ENCODE measurements around the gene ELOVL5.
"Not testable (repeated sequence)": the region's sequence is repeated elsewhere in the genome, so short reads cannot be mapped to it uniquely, and the experiment has no call there.

The ELOVL5 gene

GRCh38 chr6:53330137-53330536, 18.6 kb downstream of the ELOVL5 start:
- no peak for DNase-seq

DNA sequence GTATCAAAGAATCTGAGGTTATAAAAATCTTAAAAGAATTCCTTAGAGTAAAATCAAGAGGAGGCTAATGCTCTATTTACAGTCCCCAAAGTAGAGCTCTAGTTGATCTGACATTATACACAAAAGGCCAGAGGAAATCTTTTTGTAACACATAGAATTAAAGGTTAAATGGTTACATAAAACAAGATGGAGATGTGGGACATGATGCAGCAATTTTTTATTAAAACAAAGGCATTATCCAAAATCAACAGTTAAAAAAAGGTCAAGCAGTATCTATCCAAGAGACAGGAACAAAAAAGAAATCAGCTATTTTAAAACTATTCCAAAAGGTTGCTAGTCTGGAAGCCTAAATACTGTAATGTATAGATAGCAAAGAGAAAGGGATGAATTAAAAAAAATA, 20.4 kb downstream of the ELOVL5 start:
- DNase-seq: no peak

DNA sequence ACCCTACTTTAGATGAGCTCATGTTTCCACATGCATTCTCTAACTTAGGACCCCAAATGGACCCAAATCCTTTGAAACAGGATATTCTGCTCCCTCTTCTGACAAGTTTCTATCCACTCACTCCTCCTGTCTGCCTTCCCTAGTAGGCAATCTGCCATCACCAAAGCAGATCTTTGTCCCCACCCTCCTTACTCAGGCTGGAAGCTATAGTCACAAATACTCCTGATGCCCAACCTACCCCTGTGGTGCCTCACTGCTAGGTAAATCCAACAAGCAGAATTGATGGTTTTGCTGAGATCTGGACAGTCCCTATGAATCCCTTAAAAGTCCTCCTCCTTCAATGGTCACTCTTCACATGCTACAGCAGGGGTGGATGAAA, 21.7 kb downstream of the ELOVL5 start:
- no peak for DNase-seq

- peak in 1 of 56 donors; percentile 28 for DNase-seq
Observed at GRCh38 chr6:53326372-53327016, 22.3 kb downstream of the ELOVL5 start.

GRCh38 chr6:53325785-53326184, 23.0 kb downstream of the ELOVL5 start:
- no peak for DNase-seq

DNA sequence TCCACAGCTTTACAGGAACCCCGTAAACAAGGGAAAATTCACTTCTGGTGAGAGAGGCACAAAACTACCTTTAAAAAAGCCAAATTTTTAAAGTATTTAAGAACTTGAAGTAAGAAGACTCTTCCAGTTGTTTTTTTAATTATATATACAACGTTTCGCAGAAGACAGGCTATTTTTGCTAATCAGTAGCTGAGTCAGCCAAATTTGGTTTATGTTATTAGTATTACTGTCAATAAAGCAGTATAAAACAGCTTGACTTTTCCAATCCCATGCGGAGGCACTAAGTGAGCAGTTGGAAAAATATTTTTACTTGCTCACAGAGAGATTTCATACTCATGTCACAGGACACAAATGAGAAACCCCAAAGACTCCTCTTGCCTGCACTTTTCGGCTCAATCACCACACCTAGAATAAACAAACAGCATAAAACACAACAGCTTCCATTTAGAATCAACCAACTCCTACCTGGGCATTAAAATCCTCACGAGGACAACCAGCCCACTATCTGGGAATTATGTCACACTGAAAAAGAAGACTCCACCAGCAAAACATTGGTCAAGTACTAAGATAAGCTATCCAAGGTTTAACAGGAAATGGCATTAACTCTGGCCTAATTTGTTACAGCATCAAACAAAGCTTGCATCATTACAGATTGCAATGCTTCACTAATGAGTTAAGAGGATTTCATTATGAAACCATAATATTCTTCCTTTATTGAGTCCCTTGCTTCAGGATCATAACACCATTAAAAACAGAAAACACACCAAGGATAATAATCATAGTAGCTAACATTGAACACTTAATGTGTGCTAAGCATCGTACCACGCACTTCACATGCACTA, 26.3 kb downstream of the ELOVL5 start:
- no peak for DNase-seq

DNA sequence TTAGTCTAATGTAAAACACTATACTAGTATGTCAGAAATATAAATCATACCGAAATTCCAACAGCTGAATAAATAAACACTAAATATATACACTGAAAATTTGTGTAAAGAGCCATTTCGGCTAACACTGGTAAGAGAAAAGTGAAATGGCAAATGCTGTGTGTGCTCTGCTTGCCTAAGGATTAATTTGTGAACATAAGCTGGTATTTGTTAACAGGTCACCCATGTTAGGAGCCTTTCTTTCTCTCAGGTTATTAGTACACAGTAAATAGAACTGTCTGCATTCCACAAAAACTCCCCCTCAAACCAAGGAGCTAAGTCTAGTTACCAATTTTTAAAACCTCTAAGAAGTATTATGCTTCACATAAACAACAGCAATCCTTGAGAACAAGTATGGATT, 27.0 kb downstream of the ELOVL5 start:
- DNase-seq: no peak

GRCh38 chr6:53320964-53321363, 27.8 kb downstream of the ELOVL5 start:
- no peak for DNase-seq

DNA sequence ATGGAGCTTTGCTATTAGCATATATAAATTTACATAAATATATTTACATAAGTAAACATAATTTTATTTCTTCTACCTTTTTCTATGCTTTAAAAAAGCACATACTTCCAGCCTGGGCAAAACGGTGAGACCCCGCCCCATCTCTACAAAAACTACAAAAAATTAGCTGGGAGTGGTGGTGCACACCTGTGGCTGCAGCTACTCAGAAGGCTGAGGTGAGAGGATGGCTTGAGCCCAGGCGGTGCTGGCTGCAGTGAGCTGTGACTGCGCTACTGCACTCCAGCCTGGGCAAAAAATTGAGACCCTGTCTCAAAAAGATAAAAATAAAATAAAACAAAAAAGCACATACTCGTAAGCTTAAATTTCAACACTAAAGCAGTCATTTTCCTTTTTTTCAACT, 30.3 kb downstream of the ELOVL5 start:
- DNase-seq: no peak

GRCh38 chr6:53317861-53318260, 30.9 kb downstream of the ELOVL5 start:
- no peak for DNase-seq

- not testable (repeated sequence) for DNase-seq
Observed at GRCh38 chr6:53317299-53317698, 31.5 kb downstream of the ELOVL5 start.

- DNase-seq: no peak
Observed at GRCh38 chr6:53316142-53316541, 32.6 kb downstream of the ELOVL5 start.

DNA sequence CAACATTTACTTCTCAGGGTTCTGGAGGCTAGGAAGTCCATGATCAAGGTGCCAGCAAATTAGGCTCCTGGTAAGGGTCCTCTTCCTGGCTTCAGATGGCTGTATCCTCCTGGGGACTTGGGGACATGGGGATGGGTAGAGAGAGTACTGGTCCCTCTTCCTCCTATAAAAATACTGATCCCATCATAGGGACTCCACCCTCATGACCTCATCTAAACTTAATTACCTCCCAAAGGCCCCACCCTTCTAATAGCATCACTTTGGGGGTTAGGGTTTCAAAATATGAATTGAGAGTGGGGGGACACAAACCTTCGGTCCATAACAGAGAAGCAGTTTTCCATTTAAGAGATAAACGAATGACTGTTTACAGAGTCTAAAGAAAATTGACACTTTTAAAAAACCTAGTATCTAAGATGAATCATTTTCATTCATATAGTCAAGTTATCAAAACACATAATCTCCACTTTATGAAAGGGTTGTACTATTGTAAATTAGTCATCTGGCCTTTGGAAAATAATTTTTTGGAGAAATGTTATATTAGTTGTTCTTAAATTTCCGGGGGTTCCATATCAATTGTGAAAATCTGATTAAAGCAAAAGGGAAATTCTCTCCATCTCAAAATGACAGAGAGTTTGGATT, 33.5 kb downstream of the ELOVL5 start:
- no peak for DNase-seq

DNA sequence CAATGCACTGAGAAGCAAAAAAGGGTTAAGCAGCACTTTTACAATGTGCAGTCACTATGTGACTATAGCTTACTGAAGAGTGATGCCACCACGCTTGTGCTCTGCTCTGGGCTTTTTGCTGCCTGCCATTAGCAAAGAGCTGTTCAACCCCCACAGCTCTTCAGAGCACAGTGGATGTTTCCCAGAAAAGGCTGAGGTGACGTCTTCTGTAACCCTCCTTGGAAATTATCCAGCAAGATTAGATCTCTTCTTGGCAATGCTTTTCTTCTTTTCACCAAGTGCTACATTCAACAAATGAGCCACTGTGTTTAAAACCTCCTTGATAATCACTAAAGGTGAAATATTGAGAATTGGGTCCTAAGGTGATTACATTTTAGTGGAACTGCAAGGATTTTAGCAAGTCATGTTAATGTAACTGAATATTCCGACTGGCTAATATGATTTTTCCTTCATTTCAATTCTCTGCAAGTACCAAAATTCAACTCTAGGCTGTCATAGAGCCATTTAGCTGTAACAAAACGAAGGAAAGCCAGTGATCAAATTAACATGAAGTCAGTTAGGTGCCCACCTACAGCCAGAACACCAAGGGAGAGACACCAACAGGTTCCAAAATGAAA, 34.9 kb downstream of the ELOVL5 start:
- no peak for DNase-seq

- no peak for DNase-seq
Observed at GRCh38 chr6:53312355-53312754, 36.4 kb downstream of the ELOVL5 start.

DNA sequence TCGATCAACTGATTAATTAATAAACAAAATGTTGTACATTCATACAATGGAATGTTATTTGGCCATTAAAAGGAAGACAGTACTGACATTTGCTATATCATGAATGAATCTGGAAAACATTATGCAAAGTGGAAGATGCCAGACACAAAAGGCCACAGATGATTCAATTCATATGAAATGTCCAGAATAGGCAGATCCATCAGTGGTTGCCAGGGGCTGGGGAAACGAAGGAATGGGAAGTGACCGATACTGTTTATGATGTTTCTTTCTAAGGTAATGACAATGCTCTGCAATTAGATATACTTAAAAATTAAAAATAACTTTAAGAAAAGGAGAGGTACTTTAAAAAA, 37.2 kb downstream of the ELOVL5 start:
- DNase-seq: no peak

DNA sequence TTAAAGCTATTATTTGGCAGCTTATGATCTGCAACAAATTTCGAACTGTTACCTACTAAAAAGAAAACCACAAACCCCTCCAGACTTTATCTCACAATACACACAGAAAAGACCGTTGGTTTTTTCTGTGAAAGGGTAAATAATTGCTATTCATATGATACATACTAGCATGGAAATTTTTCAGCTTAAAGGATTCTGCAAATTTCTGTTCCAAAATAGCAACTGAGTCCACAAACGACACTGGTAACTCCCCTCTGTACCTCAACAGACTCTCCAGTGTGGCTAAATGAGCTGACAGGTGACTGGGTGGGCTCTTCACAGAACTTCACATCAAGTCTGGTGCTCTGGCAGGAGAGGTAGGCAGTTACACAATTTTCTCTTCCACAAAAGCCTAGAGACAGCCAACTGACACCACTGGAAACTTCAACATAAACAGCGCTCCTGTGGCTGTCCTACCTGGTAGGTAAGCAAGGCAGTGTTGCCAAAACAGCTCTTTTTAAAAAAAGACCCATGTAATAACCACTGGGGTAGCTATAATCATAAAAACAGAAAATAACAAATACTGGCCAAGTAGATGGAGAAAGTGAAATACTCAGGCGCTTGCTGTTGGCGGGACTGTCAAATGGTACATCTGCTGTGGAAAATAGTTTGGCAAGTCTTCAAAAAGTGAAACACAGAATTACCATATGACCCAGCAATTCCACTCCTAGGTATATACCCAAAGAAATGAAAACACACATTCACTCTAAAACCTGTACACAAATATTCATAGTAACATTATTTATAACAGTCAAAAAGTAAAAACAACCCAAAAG, 37.8 kb downstream of the ELOVL5 start:
- DNase-seq: no peak

- no peak for DNase-seq
Observed at GRCh38 chr6:53309901-53310300, 38.8 kb downstream of the ELOVL5 start.

DNA sequence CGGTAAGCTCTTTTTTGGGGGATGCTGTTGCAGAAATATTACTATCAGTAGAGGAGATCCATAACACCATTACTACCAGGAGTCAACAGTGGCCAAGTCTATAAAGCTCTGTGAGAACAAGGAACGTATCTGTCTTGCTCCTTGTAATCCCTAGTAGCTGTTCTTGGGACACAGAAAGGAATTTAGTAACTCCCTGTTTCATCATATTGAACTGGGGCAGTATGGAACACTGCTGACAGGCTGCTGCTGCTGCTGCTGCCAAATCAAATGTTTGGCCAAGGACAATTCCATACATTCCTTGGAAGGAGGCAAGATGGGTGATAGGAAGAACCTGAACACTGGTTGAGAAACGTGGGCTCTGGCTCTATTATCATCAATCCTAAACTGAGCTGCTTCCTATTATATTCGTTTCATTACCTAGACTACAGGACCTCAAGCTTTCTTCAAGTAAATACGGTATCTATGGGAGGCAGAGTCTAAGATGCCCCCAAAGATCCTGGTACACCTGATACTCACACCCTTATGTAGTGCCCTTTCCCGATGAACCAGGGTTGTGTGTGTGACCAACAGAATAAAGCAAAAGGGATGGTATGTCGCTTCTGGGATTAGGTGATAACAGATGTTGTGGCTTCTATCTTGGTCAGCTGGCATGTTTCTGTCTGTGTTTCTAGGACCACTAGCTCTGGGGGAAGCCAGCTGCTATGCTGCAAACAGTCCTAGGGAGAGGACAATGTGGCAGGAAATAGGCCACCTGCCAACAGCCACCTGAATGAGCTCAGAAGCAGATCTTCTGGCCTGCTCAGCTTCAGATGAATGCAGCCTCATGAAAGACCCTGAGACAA, 39.5 kb downstream of the ELOVL5 start:
- no peak for DNase-seq

- no peak for DNase-seq
Observed at GRCh38 chr6:53306819-53307347, 41.9 kb downstream of the ELOVL5 start.
